Suprapubic skin (tissue), 4 donors: ENCODE results near the gene GALNT13. TPM values are rescaled to one million over a fixed set of nuclear protein-coding genes. Genes with fewer than 3 reads are reported as not detected.

Source experiments
- DNase-seq, 2 donors: peaks; one replicate each; pipeline ENCODE4 v3.0.0-alpha.2; 2019; ENCODE audit warnings: low spot score in 2 of 2
- H3K27ac ChIP-seq: fragments of 200-600 bp; sonication (generic); one replicate; pipeline ENCODE4 v1.5.1; 2019
- H3K27me3 ChIP-seq: fragments of 200-600 bp; sonication (generic); one replicate; pipeline ENCODE4 v1.5.1; 2019
- H3K36me3 ChIP-seq: fragments of 200-600 bp; sonication (generic); one replicate; pipeline ENCODE4 v1.5.1; 2019
- H3K4me1 ChIP-seq: fragments of 200-600 bp; sonication (generic); one replicate; pipeline ENCODE4 v1.5.1; 2019
- H3K4me3 ChIP-seq: fragments of 200-600 bp; sonication (generic); one replicate; pipeline ENCODE4 v1.5.1; 2019; ENCODE audit warnings: mild to moderate bottlenecking
- H3K9me3 ChIP-seq: fragments of 200-600 bp; sonication (generic); one replicate; pipeline ENCODE4 v1.5.1; 2019
- CTCF ChIP-seq, 2 donors: fragments of 200-600 bp in 1 of 2; fragments of 450-650 bp in 1 of 2; sonication (generic) in 1 of 2; IDR thresholded peaks; one replicate each; pipeline ENCODE4 v1.5.1; 2016 to 2019; ENCODE audit warnings: antibody characterized with exemption in 2 of 2, mild to moderate bottlenecking in 1 of 2, moderate library complexity in 1 of 2
- EP300 ChIP-seq: sonication (generic); formaldehyde crosslinking; IDR thresholded peaks from one replicate; pipeline ENCODE4 v1.6.1; 2017; ENCODE audit warnings: antibody characterized with exemption
- POLR2A ChIP-seq, 2 donors: fragments of 450-650 bp; IDR thresholded peaks; one replicate each; pipeline ENCODE4 v1.6.1; 2017; ENCODE audit warnings: antibody characterized with exemption in 2 of 2, mild to moderate bottlenecking in 2 of 2, moderate library complexity in 2 of 2
- POLR2AphosphoS5 ChIP-seq, 3 donors: sonication (generic); formaldehyde crosslinking; IDR thresholded peaks; one replicate each; pipeline ENCODE4 v1.6.1; 2017; ENCODE audit warnings: antibody characterized with exemption in 3 of 3
- WGBS: methylation state at CpG from one replicate; pipeline ENCODE4 v1.1.5; 2018; 5-methylcytosine and 5-hydroxymethylcytosine counted together
- total RNA-seq, 4 donors: library from RNA; depleted of rRNA; stranded (reverse); fragments of >200 nt; gene quantifications; one replicate each; pipeline ENCODE4 v1.1.0, GENCODE V29; 2016

Gene GALNT13
- total RNA-seq, 4 donors from 2014 or later: 0.19 to 0.97 (median 0.54) TPM

GRCh38 chr2:154240921-154241379, 369.2 kb downstream of the GALNT13 start:
- H3K27ac ChIP-seq: no peak overlapping the region
- DNase-seq: peak in 1 of 2 donors; percentile 48
- no peaks in the 10 kb centered on the region for H3K4me1 ChIP-seq
- TF ChIP-seq POLR2AphosphoS5 (IDR thresholded peaks at IDR 0.05) (no peak), CTCF (IDR thresholded peaks at IDR 0.05) (no peak), EP300 (no peak), POLR2A (IDR thresholded peaks at IDR 0.05) (no peak)
- H3K36me3 ChIP-seq: no peaks in the 10 kb centered on the region
- no peaks in the 10 kb centered on the region for H3K27me3 ChIP-seq
- WGBS: 83% methylated on average over 12 of the region's 12 CpGs
- no peaks in the 10 kb centered on the region for H3K9me3 ChIP-seq
- no peak overlapping the region for H3K4me3 ChIP-seq

GRCh38 chr2:154242687-154243086, 371.0 kb downstream of the GALNT13 start:
- no peak for TF ChIP-seq POLR2A (IDR thresholded peaks at IDR 0.05)
- TF ChIP-seq CTCF (IDR thresholded peaks at IDR 0.05): no peak
- no peak for TF ChIP-seq EP300
- no peak for TF ChIP-seq POLR2AphosphoS5 (IDR thresholded peaks at IDR 0.05)
- 51% methylated on average over 7 of the region's 7 CpGs for WGBS
- H3K27ac ChIP-seq: no peak overlapping the region
- no peaks in the 10 kb centered on the region for H3K9me3 ChIP-seq
- H3K4me3 ChIP-seq: no peak overlapping the region
- no peaks in the 10 kb centered on the region for H3K27me3 ChIP-seq
- no peaks in the 10 kb centered on the region for H3K4me1 ChIP-seq
- H3K36me3 ChIP-seq: no peaks in the 10 kb centered on the region
- DNase-seq: no peak

GRCh38 chr2:154243685-154244084, 372.0 kb downstream of the GALNT13 start:
- no peak for DNase-seq
- no peak for TF ChIP-seq POLR2A (IDR thresholded peaks at IDR 0.05)
- TF ChIP-seq EP300: no peak
- no peak for TF ChIP-seq CTCF (IDR thresholded peaks at IDR 0.05)
- TF ChIP-seq POLR2AphosphoS5 (IDR thresholded peaks at IDR 0.05): no peak
- Histone ChIP-seq H3K4me3 (no peak overlapping the region), H3K36me3 (no peaks in the 10 kb centered on the region), H3K27me3 (no peaks in the 10 kb centered on the region), H3K4me1 (no peaks in the 10 kb centered on the region), H3K9me3 (no peaks in the 10 kb centered on the region), H3K27ac (no peak overlapping the region)
- 45% methylated on average over 1 of the region's 1 CpG for WGBS

- Histone ChIP-seq H3K27ac (no peak overlapping the region), H3K4me3 (no peak overlapping the region), H3K4me1 (no peaks in the 10 kb centered on the region), H3K36me3 (no peaks in the 10 kb centered on the region), H3K9me3 (no peaks in the 10 kb centered on the region), H3K27me3 (no peaks in the 10 kb centered on the region)
- no peak for TF ChIP-seq EP300
- TF ChIP-seq POLR2AphosphoS5 (IDR thresholded peaks at IDR 0.05): no peak
- no peak for TF ChIP-seq CTCF (IDR thresholded peaks at IDR 0.05)
- no peak for TF ChIP-seq POLR2A (IDR thresholded peaks at IDR 0.05)
- DNase-seq: no peak
- 86% methylated on average over 3 of the region's 3 CpGs for WGBS
These were observed 373.2 kb downstream of the GALNT13 start for GRCh38 chr2:154244932-154245331.

- H3K36me3 ChIP-seq: no peaks in the 10 kb centered on the region
- no peak for DNase-seq
- no peak overlapping the region for H3K4me3 ChIP-seq
- no peak overlapping the region for H3K27ac ChIP-seq
- no peak for TF ChIP-seq EP300
- no peak for TF ChIP-seq POLR2A (IDR thresholded peaks at IDR 0.05)
- TF ChIP-seq CTCF (IDR thresholded peaks at IDR 0.05): no peak
- no peak for TF ChIP-seq POLR2AphosphoS5 (IDR thresholded peaks at IDR 0.05)
- H3K4me1 ChIP-seq: no peaks in the 10 kb centered on the region
- 33% methylated on average over 3 of the region's 3 CpGs for WGBS
- H3K9me3 ChIP-seq: no peaks in the 10 kb centered on the region
- no peaks in the 10 kb centered on the region for H3K27me3 ChIP-seq
These were observed 375.8 kb downstream of the GALNT13 start for GRCh38 chr2:154247503-154247902.
